Measurements from ENCODE around the gene LSMEM2.

DNA sequence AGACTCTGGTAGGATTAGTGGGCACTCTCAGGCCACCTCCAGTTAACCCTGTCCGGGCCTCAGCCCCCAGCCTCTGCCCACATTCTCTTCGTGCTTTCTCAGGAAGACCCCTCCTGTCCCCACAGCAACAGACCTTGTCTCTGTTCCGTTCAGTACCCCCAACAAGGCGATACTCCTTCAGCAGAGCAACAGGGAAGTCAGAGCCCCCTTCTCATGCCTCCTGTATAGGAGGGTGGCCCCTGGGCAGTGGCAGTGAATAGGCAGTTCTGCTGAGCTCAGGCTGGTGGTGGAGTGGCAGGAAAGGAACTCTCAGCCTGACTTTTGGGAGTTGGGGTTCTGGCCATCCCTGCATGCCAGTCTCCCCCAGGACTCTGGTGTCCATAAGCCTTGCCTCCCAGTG is 9.4 kb upstream of the LSMEM2 start:
- TF ChIP-seq, protein P1, sequence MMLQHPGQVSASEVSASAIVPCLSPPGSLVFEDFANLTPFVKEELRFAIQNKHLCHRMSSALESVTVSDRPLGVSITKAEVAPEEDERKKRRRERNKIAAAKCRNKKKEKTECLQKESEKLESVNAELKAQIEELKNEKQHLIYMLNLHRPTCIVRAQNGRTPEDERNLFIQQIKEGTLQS (CRISPR knock-in tag; conservative IDR thresholded peaks at IDR 0.05): no peak
- no peak for TF ChIP-seq NR2C2 (CRISPR knock-in tag; IDR thresholded peaks at IDR 0.05)
- no peak for TF ChIP-seq NFE2L1 (CRISPR knock-in tag; IDR thresholded peaks at IDR 0.05)
- TF ChIP-seq, protein P2, sequence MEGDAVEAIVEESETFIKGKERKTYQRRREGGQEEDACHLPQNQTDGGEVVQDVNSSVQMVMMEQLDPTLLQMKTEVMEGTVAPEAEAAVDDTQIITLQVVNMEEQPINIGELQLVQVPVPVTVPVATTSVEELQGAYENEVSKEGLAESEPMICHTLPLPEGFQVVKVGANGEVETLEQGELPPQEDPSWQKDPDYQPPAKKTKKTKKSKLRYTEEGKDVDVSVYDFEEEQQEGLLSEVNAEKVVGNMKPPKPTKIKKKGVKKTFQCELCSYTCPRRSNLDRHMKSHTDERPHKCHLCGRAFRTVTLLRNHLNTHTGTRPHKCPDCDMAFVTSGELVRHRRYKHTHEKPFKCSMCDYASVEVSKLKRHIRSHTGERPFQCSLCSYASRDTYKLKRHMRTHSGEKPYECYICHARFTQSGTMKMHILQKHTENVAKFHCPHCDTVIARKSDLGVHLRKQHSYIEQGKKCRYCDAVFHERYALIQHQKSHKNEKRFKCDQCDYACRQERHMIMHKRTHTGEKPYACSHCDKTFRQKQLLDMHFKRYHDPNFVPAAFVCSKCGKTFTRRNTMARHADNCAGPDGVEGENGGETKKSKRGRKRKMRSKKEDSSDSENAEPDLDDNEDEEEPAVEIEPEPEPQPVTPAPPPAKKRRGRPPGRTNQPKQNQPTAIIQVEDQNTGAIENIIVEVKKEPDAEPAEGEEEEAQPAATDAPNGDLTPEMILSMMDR (IDR thresholded peaks at IDR 0.05): no peak
- TF ChIP-seq, protein P3, sequence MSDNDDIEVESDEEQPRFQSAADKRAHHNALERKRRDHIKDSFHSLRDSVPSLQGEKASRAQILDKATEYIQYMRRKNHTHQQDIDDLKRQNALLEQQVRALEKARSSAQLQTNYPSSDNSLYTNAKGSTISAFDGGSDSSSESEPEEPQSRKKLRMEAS (CRISPR knock-in tag; IDR thresholded peaks at IDR 0.05): no peak
- TF ChIP-seq, protein P4, sequence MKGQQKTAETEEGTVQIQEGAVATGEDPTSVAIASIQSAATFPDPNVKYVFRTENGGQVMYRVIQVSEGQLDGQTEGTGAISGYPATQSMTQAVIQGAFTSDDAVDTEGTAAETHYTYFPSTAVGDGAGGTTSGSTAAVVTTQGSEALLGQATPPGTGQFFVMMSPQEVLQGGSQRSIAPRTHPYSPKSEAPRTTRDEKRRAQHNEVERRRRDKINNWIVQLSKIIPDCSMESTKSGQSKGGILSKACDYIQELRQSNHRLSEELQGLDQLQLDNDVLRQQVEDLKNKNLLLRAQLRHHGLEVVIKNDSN (CRISPR knock-in tag; IDR thresholded peaks at IDR 0.05): no peak
- no peak for TF ChIP-seq ATF1 (CRISPR knock-in tag; IDR thresholded peaks at IDR 0.05)
- TF ChIP-seq CREB1 (CRISPR knock-in tag; IDR thresholded peaks at IDR 0.05): no peak
- TF ChIP-seq, protein P5, sequence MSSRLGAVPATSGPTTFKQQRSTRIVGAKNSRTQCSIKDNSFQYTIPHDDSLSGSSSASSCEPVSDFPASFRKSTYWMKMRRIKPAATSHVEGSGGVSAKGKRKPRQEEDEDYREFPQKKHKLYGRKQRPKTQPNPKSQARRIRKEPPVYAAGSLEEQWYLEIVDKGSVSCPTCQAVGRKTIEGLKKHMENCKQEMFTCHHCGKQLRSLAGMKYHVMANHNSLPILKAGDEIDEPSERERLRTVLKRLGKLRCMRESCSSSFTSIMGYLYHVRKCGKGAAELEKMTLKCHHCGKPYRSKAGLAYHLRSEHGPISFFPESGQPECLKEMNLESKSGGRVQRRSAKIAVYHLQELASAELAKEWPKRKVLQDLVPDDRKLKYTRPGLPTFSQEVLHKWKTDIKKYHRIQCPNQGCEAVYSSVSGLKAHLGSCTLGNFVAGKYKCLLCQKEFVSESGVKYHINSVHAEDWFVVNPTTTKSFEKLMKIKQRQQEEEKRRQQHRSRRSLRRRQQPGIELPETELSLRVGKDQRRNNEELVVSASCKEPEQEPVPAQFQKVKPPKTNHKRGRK (CRISPR knock-in tag; IDR thresholded peaks at IDR 0.05; ENCODE audit: borderline replicate concordance): no peak
- TF ChIP-seq, protein P6, sequence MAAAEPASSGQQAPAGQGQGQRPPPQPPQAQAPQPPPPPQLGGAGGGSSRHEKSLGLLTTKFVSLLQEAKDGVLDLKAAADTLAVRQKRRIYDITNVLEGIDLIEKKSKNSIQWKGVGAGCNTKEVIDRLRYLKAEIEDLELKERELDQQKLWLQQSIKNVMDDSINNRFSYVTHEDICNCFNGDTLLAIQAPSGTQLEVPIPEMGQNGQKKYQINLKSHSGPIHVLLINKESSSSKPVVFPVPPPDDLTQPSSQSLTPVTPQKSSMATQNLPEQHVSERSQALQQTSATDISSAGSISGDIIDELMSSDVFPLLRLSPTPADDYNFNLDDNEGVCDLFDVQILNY (CRISPR knock-in tag; IDR thresholded peaks at IDR 0.05): no peak
- TF ChIP-seq TEAD4 (CRISPR knock-in tag; IDR thresholded peaks at IDR 0.05): no peak
- no peak for TF ChIP-seq NFYB (CRISPR knock-in tag; conservative IDR thresholded peaks at IDR 0.05; ENCODE audit: low read depth)
- TF ChIP-seq GABPB1 (CRISPR knock-in tag; IDR thresholded peaks at IDR 0.05): no peak

All from WTC11 (cell line).